GM12878 (cell line): ENCODE data around the gene RASL11A.

Source experiments
- ATF2 ChIP-seq: IDR thresholded peaks from 2 replicates; pipeline ENCODE4 v1.6.1; 2012; ENCODE audit warnings: low read length, inconsistent platforms
- BHLHE40 ChIP-seq, 2 experiments: fragments of 450-650 bp in 1 of 2; IDR thresholded peaks; 2 replicates each; pipeline ENCODE4 v1.6.1; 2011 to 2017; ENCODE audit warnings: low read depth in 2 of 2, borderline replicate concordance in 1 of 2, improper control_type of control experiment in 1 of 2, low read length in 1 of 2, mild to moderate bottlenecking in 1 of 2
- EZH2 ChIP-seq: IDR thresholded peaks from 2 replicates; pipeline ENCODE4 v1.6.1; 2012; ENCODE audit warnings: low read depth, mild to moderate bottlenecking, control low read depth, inconsistent platforms, low read length, borderline replicate concordance; ENCODE audit not compliant: control insufficient read depth
- FOXK2 ChIP-seq: fragments of 450-650 bp; IDR thresholded peaks from 2 replicates; pipeline ENCODE4 v1.6.1; 2017; ENCODE audit warnings: mild to moderate bottlenecking, moderate library complexity
- SREBF2 ChIP-seq: IDR thresholded peaks from 2 replicates; pipeline ENCODE4 v1.6.1; 2012; ENCODE audit warnings: mild to moderate bottlenecking, low read length
- USF1 ChIP-seq: IDR thresholded peaks from 2 replicates; pipeline ENCODE4 v1.6.1; 2011; ENCODE audit warnings: borderline replicate concordance, low read depth, mild to moderate bottlenecking, moderate library complexity, mixed read lengths, low read length; ENCODE audit not compliant: insufficient read depth; ENCODE audit errors: extremely low read length

- TF ChIP-seq ATF2, result no peak
- TF ChIP-seq USF1, result no peak
- no peak for TF ChIP-seq SREBF2
- TF ChIP-seq EZH2, result no peak
- no peak for TF ChIP-seq FOXK2
- no peak for TF ChIP-seq BHLHE40 (IDR thresholded peaks at IDR 0.05; ENCODE audit: borderline replicate concordance in 1 of 2, low read depth in 2 of 2, low read length in 1 of 2)
Observed at GRCh38 chr13:27271570-27272096, 1.0 kb downstream of the RASL11A start.
